GM18517 (cell line): ENCODE data around the gene RNF215.

Source experiments
- ATAC-seq: cut with Tn5 transposase; IDR thresholded peaks from one replicate; pipeline ENCODE4 v1.9.1; 2021; ENCODE audit warnings: mild to moderate bottlenecking, moderate library complexity; ENCODE audit not compliant: unreplicated experiment

Gene RNF215

DNA sequence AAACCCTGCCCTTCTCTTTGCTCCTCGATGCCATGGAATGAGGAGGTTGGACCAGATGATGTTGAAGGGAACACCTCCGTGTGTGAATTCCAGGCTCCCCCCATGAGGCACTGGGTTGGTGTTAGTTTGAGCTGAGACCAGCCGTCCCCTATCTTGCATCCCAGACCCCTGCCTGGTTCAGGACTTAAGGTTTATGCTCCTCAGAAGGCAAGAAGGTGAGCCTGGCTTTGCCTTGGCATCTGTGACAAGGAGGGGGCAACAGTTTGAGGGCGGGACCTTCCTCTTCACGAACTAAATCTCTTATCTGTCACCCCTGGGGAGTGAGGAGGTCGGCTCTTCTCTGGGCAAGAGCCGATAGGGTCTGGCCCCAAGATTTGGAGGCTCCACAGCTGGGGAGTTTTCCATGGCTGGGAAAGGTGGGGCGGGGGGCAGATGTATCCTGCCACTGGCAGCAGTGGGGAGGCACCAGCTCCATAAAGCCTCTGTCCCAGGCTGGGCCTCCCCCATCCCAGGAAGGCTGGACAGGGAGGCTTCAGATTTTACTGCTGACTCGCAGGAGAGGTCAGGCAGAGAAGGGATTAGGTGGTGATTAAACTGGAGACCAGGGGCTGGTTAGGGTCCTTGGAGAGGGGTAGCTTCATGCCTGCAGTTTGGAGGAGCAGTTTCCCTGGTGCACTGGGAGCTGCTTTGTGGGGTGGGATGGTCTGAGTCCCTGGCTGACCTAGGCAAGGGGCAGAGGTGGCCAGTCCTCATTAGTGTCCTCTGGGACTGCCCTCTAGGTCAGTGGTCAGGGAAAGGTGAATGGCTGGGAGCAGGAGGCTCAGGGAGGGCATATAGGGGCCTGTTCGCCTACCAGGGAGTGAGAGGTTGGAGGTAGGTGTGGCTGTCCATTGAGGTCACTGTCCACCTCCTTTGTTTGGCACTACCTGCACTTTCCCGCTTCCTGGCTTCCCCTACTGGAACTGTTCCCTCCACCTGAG is 10.7 kb upstream of the RNF215 start:
- no peak for ATAC-seq

DNA sequence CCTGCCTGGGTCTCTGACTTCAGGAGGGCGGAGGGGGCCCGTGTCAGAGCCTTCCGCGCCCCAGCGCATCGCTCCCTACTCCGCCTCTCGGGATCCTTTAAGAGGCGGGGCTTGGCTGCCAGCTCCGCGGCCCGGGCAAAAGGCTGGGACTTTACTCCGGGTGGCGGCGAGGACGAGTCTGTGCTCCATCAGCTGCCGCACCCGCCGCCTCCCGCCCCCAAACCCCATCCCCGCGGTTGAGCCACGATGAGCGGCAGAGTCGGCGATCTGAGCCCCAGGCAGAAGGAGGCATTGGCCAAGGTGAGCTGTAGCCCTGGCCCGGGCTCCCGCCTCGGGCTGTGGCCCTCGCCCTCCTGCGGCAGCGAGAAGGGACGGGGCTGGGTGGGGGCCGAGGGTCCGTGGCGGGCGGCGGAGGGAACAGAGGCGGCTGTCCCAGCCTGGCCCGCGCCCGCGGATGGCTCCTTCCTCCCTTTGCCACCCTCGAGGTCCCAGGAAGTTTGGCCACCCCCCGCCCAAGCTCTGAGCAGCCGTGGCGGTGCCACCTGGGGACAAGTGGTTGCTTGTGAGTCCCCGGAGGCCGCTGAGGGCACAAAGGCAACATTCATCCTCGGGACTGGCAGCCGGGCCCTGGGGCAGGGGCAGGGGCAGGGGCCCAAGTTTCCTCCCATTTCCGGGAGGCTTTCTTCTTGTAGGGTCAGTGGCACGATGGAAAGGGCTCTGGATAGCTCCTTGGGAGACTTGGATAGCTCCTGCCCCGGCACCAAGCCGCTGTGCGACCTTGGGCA is 9.9 kb upstream of the RNF215 start, which contains the start of gene SEC14L2:
SEC14L2 (plus strand) TSS at position 148 of the 785 bp plus-strand sequence; CDS start at position 247, 99 bp downstream.
- ATAC-seq: no peak

GRCh38 chr22:30393885-30394284 is 6.7 kb upstream of the RNF215 start:
- ATAC-seq: no peak

DNA sequence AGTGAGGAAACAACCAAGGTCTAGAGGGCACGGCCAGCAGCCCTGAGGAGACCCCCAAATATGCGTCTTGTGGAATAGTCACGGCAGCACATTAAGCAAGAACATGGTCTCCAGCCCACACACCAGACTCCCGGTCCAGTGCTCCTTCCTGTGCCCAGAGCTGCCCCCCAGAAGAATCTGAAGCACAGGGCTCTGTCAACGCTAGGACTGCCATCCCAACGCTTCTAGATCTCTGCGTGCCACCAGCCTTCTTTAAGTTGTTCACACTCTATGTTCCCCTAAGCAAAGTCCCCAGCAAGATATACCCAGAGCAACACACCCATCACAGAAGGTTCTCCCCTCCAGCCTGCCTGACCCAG is 6.1 kb upstream of the RNF215 start:
- ATAC-seq: no peak

DNA sequence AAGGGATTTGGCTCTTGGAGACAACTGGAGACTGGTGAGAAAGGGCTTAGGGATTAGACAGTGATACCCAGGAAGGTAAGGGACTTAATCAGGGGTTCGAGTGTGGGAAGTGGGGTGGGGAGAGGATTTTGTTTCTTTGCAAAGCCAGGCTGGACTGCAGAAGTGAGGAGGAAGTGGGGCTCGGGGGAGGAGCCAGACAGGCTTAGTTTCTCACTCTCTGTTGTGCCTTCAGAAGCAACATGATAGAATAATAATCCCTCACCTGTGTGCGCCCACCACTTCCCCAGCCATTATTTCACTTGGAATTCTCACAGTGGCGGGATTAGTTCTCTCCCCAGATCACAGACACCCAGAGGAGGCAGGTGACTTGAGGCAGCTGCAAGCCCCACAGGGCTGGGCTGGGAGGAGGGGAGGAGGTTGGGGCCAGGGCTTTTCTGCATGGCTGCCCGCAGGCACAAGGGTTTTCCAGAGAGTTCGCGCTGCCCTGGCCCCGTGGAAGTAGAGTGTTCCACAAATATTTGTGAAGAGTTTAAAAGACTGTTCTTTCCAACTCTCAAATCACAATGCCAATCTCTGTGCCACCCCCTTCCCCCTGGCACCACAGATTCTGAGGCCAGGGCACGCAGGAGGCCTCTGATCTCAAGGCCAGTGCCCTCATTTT is 5.6 kb upstream of the RNF215 start:
- no peak for ATAC-seq

GRCh38 chr22:30390974-30391691 is 3.9 kb upstream of the RNF215 start:
- no peak for ATAC-seq

DNA sequence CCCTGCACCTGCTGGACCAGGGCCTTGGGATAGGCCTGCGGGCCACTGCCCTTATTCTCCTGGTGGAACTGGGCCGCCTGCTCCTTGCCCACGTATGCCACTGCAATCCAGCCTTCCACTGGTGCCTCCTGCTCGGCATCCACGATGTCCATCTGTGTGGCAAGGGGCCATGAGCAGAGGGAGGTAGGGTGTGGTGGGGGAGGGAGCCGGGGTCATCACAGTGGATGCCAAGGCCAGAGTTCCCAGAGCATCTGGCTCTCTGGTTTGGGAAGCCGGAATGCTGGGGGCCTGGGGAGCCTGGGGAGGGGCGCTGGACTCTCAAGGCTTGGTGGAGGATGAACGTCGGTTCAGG is 627 bp downstream of the RNF215 start:
- no peak for ATAC-seq

DNA sequence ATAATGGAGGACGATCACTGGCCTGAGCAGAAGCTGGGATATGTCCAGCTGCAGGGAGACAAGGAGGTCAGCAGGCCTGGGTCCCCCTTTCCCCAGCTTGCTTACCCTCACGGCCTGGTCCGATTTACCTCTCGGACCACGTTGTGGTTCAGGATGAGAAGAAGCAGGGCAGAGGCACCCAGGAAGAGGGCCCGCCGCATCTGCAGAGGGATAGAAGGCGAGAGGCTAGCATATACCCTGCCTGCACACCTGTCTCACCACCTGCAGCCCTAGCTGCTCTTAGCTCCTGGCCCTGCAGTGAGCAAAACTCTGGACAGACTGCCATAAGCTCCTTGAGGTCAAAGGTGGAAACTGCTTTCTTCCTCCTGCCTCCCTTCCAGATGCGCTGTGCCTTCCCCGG is 1.3 kb downstream of the RNF215 start:
- ATAC-seq: no peak

- ATAC-seq: no peak
Measured at GRCh38 chr22:30383061-30383460, 4.2 kb downstream of the RNF215 start.

DNA sequence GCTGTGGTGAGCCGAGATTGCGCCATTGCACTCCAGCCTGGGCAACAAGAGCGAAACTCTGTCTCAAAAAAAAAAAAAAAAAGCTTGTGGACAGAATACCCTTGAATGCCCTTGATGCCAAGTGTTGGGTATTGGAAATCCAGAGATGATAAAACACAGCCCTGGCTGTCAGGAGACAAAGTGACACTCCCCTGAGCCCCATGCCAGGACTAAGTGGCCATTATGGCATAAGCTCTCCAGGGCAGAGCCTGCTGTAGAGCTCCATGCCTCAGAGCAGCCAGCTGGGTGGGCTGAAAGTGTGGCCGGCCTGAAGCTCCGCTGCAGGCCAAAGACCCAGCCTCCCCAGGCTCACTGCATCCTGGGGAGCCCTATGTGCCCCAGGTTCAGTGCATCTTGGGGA is 4.9 kb downstream of the RNF215 start:
- ATAC-seq: no peak

DNA sequence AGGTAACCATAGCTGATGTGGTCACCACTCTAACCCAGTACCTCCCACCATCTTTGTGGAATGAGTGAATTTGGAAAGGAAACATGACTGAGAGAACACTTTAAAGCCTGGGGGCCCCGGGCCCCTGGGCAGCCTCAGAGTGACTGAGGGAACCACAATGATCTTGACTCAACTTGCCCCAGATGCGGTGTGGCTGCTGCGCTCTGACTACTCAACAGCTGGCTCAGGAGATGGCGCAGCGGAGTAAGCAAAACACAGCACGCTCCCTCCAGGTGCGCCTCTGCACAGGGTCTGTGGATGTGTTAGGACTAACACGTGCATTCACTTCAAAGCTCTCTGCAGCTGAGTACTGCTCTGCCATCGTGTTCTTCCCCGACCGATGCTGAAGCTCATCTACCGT is 5.9 kb downstream of the RNF215 start:
- no peak for ATAC-seq

GRCh38 chr22:30380011-30380410 is 7.2 kb downstream of the RNF215 start:
- ATAC-seq: no peak

DNA sequence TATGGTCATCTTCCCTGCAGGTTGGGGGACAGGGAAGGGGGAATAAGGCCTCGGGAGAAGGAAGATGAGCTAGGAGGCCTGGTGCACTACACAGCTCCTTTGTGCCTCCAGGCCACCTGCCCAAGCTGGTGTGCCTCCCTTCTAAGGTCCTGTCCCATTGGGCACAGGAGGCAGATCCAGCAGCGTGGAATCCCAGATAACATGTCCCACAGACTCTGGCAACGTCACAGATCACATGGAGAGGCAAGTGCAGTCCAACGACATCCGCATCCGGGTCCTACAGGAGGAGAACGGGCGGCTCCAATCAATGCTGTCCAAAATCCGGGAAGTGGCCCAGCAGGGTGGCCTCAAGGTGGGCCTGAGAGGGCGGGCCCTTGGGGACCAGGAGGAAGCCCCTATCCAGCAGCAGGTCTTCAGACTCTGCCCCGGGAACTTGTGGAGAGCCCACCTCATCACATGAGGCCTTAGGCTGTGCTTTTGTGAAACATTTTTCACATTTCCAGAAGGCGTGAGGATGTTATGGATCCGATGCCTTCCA is 11.8 kb downstream of the RNF215 start:
- no peak for ATAC-seq

DNA sequence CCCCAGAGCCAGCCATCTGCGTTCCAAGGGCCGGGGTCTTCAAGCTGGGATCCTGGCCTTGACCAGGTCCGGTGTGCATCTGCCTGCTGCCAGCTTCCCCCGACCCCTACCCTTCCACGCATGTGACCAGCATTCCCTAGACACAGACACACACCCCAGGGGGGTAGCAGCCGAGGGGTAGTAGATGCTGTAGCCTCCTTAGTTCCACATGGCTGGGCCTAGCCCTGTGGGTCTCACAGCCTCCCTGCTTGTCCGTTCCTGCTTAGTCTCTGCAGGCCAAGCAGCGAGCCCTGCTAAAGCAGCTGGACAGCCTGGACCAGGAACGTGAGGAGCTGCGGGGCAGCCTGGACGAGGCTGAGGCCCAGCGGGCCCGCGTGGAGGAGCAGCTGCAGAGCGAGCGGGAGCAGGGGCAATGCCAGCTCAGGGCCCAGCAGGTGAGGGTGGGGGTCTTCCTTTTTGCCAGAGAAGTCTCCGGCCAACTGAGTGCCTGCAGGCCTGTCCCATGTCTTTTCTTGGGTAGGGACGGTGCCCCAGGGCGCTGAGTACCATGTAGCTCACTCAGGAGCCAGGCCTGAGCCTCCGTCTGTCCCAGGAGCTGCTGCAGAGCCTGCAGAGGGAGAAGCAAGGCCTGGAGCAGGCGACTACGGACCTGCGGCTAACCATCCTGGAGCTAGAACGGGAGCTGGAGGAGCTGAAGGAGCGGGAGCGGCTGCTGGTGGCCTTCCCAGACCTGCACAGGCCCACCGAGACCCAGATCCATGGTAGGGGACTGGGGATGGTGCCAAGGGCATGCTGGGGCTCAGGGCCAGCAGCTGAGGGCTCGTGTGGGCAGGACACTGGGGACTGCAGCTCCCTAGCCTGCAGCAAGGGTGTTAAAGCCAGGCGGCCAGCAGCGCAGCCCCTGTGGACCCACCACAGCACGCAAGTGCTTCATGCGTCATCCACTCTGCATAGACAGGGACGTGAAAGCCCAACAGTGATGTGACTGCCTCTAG is 13.6 kb downstream of the RNF215 start:
- no peak for ATAC-seq

DNA sequence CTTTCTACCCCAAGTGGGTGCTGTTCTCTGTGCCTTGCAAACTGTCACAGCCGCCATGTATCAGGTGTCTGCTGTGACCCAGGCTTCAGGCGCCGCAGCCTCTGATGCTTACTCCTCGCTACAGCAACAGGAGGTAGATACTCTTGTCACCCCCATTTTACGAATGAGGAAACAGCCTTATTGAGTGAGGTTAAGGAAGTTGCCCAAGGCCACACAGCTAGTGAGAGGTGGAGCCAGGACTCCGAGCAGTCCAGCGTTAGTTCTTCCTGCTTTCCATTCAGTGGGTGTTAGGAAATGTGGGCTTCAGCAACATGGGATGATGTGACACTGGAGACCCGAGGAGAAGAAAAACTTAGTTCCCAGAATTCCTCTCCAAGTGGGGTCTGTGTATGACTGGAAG is 14.3 kb downstream of the RNF215 start:
- no peak for ATAC-seq

DNA sequence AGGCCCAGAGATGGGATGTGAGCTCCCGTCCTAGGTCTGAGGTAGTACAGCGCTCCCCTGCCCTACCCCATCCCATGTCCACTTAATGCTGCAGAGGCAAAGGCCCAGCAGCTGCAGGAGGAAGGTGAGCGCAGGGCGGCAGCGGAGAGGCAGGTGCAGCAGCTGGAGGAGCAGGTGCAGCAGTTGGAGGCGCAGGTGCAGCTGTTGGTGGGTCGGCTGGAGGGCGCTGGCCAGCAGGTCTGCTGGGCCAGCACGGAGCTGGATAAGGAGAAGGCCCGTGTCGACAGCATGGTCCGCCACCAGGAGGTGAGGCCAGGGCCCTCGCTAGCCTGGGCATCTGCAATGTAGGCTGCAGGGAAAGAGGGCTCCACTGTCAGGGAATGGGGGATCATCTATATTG is 15.2 kb downstream of the RNF215 start:
- no peak for ATAC-seq

- no peak for ATAC-seq
Measured at GRCh38 chr22:30371321-30371720, 15.9 kb downstream of the RNF215 start.

- ATAC-seq: no peak
Measured at GRCh38 chr22:30370641-30371230, 16.5 kb downstream of the RNF215 start.

DNA sequence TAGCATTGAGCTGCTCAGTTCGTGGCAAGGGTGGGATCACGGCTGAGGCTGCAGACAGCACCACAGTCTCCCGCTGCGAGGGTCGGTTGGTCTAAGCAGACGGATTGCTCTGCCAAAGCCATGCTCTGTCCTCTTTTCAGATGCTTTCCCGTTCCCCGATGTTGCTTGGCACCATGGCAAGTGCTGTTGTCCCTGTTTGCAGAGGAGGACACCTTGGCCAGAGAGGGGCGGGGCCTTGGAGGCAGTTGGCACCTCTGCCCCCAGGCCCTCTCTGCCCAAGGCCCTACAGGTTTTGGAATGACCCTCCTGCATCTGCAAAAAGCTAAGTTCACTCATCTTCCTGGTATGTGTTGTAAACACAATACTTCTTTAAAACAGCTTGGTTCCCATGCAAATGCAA is 18.8 kb downstream of the RNF215 start:
- no peak for ATAC-seq
